Measurements from ENCODE around the gene SOX12. TPM values are rescaled to one million over a fixed set of nuclear protein-coding genes. Genes with fewer than 3 reads are reported as not detected.

Gene SOX12
- total and polyA plus RNA-seq, 2 donors (not counting 1 experiment from before 2014, with no cell fraction given): 5.3 to 13.6 TPM

DNA sequence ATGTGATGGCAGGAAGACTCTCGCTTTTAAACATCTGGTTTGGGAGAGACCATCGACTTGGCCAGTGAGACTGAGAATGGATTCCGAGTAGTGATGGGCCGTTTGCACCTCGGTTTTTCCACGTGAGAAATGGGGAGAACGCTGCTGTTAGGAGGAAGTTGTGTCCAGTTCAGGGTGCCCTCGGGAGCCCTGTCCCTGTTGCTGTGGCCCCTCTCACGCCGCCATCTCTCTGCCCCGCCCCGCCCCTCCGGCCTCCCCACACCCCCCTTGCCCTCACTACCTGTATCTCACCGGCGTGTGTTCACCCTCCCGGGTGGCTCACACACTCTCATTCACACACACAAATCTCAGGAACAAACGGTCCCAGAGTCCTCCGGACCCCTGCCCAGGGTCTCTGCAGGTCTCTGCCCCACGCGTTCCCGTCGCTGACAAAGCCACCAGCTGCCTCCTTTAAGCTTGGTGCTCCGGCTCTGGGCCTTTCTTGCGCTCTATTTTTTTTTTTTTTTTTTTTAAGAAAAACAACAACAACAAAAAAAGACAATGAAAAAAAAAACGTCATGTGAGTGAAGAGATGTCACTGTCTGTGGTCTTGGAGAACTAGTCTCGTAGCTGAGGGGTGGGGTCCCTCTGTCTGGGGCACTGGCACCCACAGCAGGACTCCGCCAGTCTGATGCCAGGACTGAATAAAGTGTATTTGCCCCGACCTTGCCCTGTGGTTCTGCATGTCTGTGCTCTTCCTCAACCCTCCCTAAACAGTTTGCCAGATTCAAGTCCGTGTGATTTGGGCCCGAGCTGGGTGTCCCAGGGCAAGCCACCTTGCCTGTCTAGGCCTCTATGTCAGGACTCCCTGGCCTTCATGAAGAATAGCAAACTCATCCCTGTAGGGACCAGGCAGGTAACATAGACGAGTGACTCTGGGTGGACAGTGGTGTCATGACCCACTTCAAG is 2.9 kb downstream of the SOX12 start:
- H3K27me3 Mint-ChIP-seq: no peaks in the 10 kb centered on the region
- peaks cover 0 to 4% (median 0%) of the 10 kb centered on the region in 3 donors for H3K9me3 ChIP-seq (ENCODE audit: control extremely low read depth in 1 of 3, control insufficient read depth in 2 of 3, insufficient read depth in 1 of 3, low read length in 2 of 3)
- peaks cover 0 to 3% of the 10 kb centered on the region in 2 experiments for H3K36me3 ChIP-seq (replicated peaks in 1 of 2; ENCODE audit: control extremely low read depth in 1 of 2, control insufficient read depth in 1 of 2, extremely low read depth in 1 of 2, insufficient read depth in 2 of 2, low read length in 1 of 2)
- ATAC-seq (ENCODE audit: low read depth) (no peak), DNase-seq (peak; percentile 38)
- H3K4me3 ChIP-seq (ENCODE audit: control extremely low read depth in 1 of 5, extremely low read depth in 1 of 5, insufficient read depth in 1 of 5, low read depth in 2 of 5, low read length in 4 of 5): peak overlapping the region in 1 of 5 experiments; percentile 72
- H3K27ac ChIP-seq (ENCODE audit: low read length in 2 of 2): peak overlapping the region in 1 of 2 donors; percentile 70
- H3K4me3 Mint-ChIP-seq: peak overlapping the region; percentile 79
- peaks cover 24% of the 10 kb centered on the region for H4K20me1 ChIP-seq (ENCODE audit: control insufficient read depth, insufficient read depth, low read length, poor library complexity, severe bottlenecking)
- WGBS (ENCODE audit: insufficient coverage): 74% methylated on average over 21 of the region's 31 CpGs
- no peaks in the 10 kb centered on the region for H3K79me2 ChIP-seq (ENCODE audit: control insufficient read depth, insufficient read depth, low read length)
- peaks cover 26 to 42% of the 10 kb centered on the region in 2 donors for H3K4me1 ChIP-seq (ENCODE audit: control insufficient read depth in 2 of 2, insufficient read depth in 2 of 2, low read length in 2 of 2)
- peaks cover 35% of the 10 kb centered on the region for H3K4me1 Mint-ChIP-seq
- no peak overlapping the region for H2AFZ ChIP-seq (ENCODE audit: insufficient read depth, low read depth, low read length, poor library complexity, severe bottlenecking)
- peak overlapping the region; percentile 97 for H3K4me2 ChIP-seq (replicated peaks; ENCODE audit: low read depth, low read length, poor library complexity, severe bottlenecking)
- no peak overlapping the region for H3K9ac ChIP-seq (ENCODE audit: low read length)
- intact Hi-C loops (cut with micrococcal nuclease): no loop called here
- H3K9me3 Mint-ChIP-seq (ENCODE audit: insufficient read depth): no peaks in the 10 kb centered on the region
- H3K27ac Mint-ChIP-seq: peak overlapping the region; percentile 82
- no peak for TF ChIP-seq EZH2 (IDR thresholded peaks at IDR 0.05; ENCODE audit: borderline replicate concordance, insufficient read depth, low read depth, low read length, poor library complexity, severe bottlenecking)
- TF ChIP-seq, protein P1, sequence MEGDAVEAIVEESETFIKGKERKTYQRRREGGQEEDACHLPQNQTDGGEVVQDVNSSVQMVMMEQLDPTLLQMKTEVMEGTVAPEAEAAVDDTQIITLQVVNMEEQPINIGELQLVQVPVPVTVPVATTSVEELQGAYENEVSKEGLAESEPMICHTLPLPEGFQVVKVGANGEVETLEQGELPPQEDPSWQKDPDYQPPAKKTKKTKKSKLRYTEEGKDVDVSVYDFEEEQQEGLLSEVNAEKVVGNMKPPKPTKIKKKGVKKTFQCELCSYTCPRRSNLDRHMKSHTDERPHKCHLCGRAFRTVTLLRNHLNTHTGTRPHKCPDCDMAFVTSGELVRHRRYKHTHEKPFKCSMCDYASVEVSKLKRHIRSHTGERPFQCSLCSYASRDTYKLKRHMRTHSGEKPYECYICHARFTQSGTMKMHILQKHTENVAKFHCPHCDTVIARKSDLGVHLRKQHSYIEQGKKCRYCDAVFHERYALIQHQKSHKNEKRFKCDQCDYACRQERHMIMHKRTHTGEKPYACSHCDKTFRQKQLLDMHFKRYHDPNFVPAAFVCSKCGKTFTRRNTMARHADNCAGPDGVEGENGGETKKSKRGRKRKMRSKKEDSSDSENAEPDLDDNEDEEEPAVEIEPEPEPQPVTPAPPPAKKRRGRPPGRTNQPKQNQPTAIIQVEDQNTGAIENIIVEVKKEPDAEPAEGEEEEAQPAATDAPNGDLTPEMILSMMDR (IDR thresholded peaks at IDR 0.05): no peak
- CTCF ChIA-PET: interaction anchor here (0.7 to 6.3 kb wide), 10 partner anchors 8 to 117 kb away, joined by 3 to 89 read pairs (median 12); partner anchors contain the start of genes NRSN2 and ZCCHC3
- POLR2A ChIA-PET: interaction anchor here (1.4 kb wide), 1 partner anchor 30 kb away, joined by 3 read pairs; no protein-coding TSS in a partner anchor
- no peaks in the 10 kb centered on the region for H3K27me3 ChIP-seq (replicated peaks in 1 of 4; ENCODE audit: control extremely low read depth in 1 of 4, control insufficient read depth in 3 of 4, insufficient read depth in 4 of 4, low read length in 3 of 4)

Data from B cell (primary cell).